Gastrocnemius medialis (tissue), 4 donors: ENCODE results near the gene GRIK4. TPM values are rescaled to one million over a fixed set of nuclear protein-coding genes. Genes with fewer than 3 reads are reported as not detected.

Experiments used
- ATAC-seq, 2 donors: fragments of 150-250 bp; one replicate each; pipeline ENCODE4 v1.9.1; 2016
- DNase-seq, 2 donors: peaks; one replicate each; pipeline ENCODE4 v3.0.0-alpha.2; 2019
- H3K27ac ChIP-seq, 4 donors: fragments of 200-600 bp; sonication (generic); 1 replicate in 1 of 4; 2 replicates in 3 of 4; pipeline ENCODE4 v1.5.1; 2016 to 2018; ENCODE audit warnings: mild to moderate bottlenecking in 2 of 4, moderate library complexity in 1 of 4
- H3K27me3 ChIP-seq, 3 donors: fragments of 200-600 bp; sonication (generic) in 2 of 3; 1 replicate in 1 of 3; 2 replicates in 2 of 3; pipeline versions ENCODE4 v1.5.1 to v1.6.0; 2016 to 2019; ENCODE audit warnings: mild to moderate bottlenecking in 1 of 3, moderate library complexity in 1 of 3
- H3K36me3 ChIP-seq, 2 donors: fragments of 200-600 bp; sonication (generic) in 1 of 2; one replicate each; pipeline ENCODE4 v1.5.1; 2017 to 2018
- H3K4me1 ChIP-seq, 2 donors: fragments of 200-600 bp; sonication (generic) in 1 of 2; one replicate each; pipeline ENCODE4 v1.5.1; 2016 to 2017; ENCODE audit warnings: mild to moderate bottlenecking in 2 of 2
- H3K4me3 ChIP-seq, 4 donors: fragments of 200-600 bp; sonication (generic) in 3 of 4; 1 replicate in 1 of 4; 2 replicates in 3 of 4; pipeline ENCODE4 v1.5.1; 2016 to 2019; ENCODE audit warnings: mild to moderate bottlenecking in 2 of 4
- H3K9me3 ChIP-seq, 3 donors: fragments of 200-600 bp; sonication (generic) in 2 of 3; 1 replicate in 1 of 3; 2 replicates in 2 of 3; pipeline ENCODE4 v1.5.1; 2016 to 2019
- POLR2A ChIP-seq, 2 donors: fragments of 450-650 bp; IDR thresholded peaks; one replicate each; pipeline ENCODE4 v1.6.1; 2017; ENCODE audit warnings: antibody characterized with exemption in 2 of 2, mild to moderate bottlenecking in 2 of 2, moderate library complexity in 2 of 2
- in situ Hi-C, 4 donors: fragments of 200-750 bp; cut with MboI; loops; one replicate each; pipeline versions ENCODE4 v1.15.0 to v1.8.0; 2017; ENCODE audit warnings: low sequenced_read_pairs in 4 of 4
- intact Hi-C: fragments of 100-400 bp; cut with DNase I; formaldehyde crosslinking; loops from one replicate; pipeline ENCODE4 v1.15.1; 2023; ENCODE audit warnings: low total_unique reads
- total RNA-seq, 4 donors: library from RNA; depleted of rRNA; stranded (reverse); fragments of >200 nt; gene quantifications; one replicate each; pipeline versions ENCODE4 v1.1.0 to v1.2.3, GENCODE V29; 2016
- TF ChIP-seq, protein P1 (sequence below), 5 experiments: fragments of 450-650 bp in 3 of 5; fragments of 200-600 bp in 2 of 5; sonication (generic) in 2 of 5; IDR thresholded peaks in 4 of 5; conservative IDR thresholded peaks in 1 of 5; 1 replicate in 4 of 5; 2 replicates in 1 of 5; pipeline ENCODE4 v1.5.1; 2016 to 2019; ENCODE audit warnings: antibody characterized with exemption in 5 of 5, mild to moderate bottlenecking in 3 of 5, moderate library complexity in 3 of 5

Gene GRIK4
- total RNA-seq, 4 donors from 2014 or later = 0.42 TPM; not detected in 3

DNA sequence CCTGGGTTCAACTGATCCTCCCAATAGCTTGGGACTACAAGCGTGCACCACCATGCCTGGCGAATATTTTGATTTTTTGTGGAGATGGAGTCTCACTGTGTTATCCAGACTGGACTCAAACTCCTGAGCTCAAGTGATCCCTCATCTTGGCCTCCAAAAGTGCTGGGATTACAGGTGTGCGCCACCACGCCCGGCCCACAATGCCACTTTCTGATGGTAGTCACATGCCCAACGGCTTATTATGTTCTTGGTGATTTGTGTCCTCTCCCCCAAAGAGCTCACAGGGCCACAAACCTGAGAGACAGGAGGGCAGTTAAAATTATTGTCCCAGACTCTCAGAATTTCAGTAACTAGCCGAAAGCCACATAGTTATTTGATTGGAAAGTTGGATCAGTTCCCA lies 9.6 kb downstream of the GRIK4 start:
- Histone ChIP-seq H3K4me1 (no peaks in the 10 kb centered on the region), H3K9me3 (no peaks in the 10 kb centered on the region), H3K36me3 (no peaks in the 10 kb centered on the region), H3K4me3 (no peak overlapping the region), H3K27ac (no peak overlapping the region), H3K27me3 (peaks cover 0 to 9% (median 3%) of the 10 kb centered on the region in 3 donors)
- in situ Hi-C loops = loop anchor here (25.0 kb wide), 4 partner anchors 416 to 666 kb away; partner anchors contain the start of gene TECTA (in 2 of the 4)
- TF ChIP-seq, protein P1, sequence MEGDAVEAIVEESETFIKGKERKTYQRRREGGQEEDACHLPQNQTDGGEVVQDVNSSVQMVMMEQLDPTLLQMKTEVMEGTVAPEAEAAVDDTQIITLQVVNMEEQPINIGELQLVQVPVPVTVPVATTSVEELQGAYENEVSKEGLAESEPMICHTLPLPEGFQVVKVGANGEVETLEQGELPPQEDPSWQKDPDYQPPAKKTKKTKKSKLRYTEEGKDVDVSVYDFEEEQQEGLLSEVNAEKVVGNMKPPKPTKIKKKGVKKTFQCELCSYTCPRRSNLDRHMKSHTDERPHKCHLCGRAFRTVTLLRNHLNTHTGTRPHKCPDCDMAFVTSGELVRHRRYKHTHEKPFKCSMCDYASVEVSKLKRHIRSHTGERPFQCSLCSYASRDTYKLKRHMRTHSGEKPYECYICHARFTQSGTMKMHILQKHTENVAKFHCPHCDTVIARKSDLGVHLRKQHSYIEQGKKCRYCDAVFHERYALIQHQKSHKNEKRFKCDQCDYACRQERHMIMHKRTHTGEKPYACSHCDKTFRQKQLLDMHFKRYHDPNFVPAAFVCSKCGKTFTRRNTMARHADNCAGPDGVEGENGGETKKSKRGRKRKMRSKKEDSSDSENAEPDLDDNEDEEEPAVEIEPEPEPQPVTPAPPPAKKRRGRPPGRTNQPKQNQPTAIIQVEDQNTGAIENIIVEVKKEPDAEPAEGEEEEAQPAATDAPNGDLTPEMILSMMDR (IDR thresholded peaks at IDR 0.05 in 4 of 5, conservative IDR thresholded peaks at IDR 0.05 in 1 of 5) = no peak
- TF ChIP-seq POLR2A (IDR thresholded peaks at IDR 0.05) = no peak
- ATAC-seq = no peak
- no peak for DNase-seq
- intact Hi-C loops = no loop called here

DNA sequence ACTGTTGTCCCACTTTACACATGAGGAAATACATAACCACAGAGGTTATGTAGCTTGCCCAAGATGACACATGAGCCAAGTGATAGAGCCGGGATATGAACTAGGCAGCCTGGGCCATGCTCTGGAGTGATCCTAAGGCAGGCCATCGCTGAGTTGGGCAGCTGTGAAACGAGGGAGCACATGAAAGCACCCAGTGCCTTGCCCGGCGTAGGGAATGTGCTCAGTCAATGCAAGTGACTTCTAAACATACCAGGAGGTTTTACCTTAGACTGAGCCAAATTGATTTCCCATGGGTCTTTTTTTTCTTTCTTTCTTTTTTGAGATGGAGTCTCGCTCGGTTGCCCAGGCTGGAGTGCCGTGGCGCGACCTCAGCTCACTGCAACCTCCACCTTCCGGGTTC lies 10.5 kb downstream of the GRIK4 start:
- DNase-seq = no peak
- ATAC-seq = no peak
- intact Hi-C loops = no loop called here
- no peak for TF ChIP-seq POLR2A (IDR thresholded peaks at IDR 0.05)
- TF ChIP-seq, protein P1 (IDR thresholded peaks at IDR 0.05 in 4 of 5, conservative IDR thresholded peaks at IDR 0.05 in 1 of 5) = no peak
- Histone ChIP-seq H3K4me1 (no peaks in the 10 kb centered on the region), H3K27ac (no peak overlapping the region), H3K4me3 (no peak overlapping the region), H3K36me3 (no peaks in the 10 kb centered on the region), H3K9me3 (no peaks in the 10 kb centered on the region), H3K27me3 (peaks cover 0 to 9% (median 3%) of the 10 kb centered on the region in 3 donors)
- in situ Hi-C loops = loop anchor here (25.0 kb wide), 4 partner anchors 415 to 665 kb away; partner anchors contain the start of gene TECTA (in 2 of the 4)

DNA sequence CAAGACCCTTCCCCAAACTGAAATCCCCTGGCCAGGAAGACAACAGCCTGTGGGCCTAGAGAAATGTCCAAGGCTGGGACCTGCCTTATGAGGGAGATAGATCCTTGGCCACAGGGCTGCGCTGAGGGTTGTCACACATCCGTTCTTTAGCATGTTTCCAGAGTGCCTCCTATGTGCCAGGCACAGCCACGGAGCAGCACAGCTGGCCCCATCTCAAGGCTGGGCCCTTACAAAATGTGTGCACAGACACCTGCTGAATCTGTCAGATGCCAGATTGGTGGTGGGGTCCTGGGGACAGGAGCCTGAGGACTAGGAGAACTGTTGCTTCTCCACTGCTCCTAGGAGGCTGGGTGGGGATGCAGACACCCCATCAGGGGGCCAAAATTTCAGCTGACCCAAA lies 11.2 kb downstream of the GRIK4 start:
- intact Hi-C loops (no loop called here), in situ Hi-C loops (loop anchor here (25.0 kb wide), 4 partner anchors 415 to 665 kb away; partner anchors contain the start of gene TECTA (in 2 of the 4))
- no peak for DNase-seq
- no peak overlapping the region for H3K4me3 ChIP-seq
- no peak for TF ChIP-seq POLR2A (IDR thresholded peaks at IDR 0.05)
- TF ChIP-seq, protein P1 (IDR thresholded peaks at IDR 0.05 in 4 of 5, conservative IDR thresholded peaks at IDR 0.05 in 1 of 5) = no peak
- peaks cover 0 to 9% (median 3%) of the 10 kb centered on the region in 3 donors for H3K27me3 ChIP-seq
- no peaks in the 10 kb centered on the region for H3K4me1 ChIP-seq
- H3K36me3 ChIP-seq = no peaks in the 10 kb centered on the region
- no peaks in the 10 kb centered on the region for H3K9me3 ChIP-seq
- no peak overlapping the region for H3K27ac ChIP-seq
- no peak for ATAC-seq

DNA sequence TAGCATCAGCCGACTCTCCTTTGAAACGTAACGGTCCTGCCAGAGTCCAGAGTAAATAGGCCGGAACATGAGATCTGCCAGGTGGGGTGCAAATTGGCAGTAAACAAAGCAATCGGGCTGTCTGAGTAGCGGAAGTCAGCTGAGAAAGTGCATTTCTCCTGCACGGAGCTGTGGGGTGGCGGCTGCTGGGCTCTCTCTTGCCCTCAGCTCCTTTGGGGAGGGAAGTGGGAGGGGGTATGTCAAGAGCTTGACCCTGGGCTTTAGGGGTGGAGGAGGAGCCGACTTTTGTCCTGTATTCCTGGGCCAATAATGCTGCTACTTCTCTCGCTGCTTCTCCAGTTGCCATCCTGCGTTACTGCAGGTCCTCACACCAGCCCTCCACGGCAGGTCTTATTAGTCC lies 11.6 kb downstream of the GRIK4 start:
- DNase-seq = no peak
- no peak overlapping the region for H3K4me3 ChIP-seq
- no peaks in the 10 kb centered on the region for H3K4me1 ChIP-seq
- intact Hi-C loops (no loop called here), in situ Hi-C loops (loop anchor here (25.0 kb wide), 4 partner anchors 414 to 664 kb away; partner anchors contain the start of gene TECTA (in 2 of the 4))
- no peak overlapping the region for H3K27ac ChIP-seq
- H3K9me3 ChIP-seq = no peaks in the 10 kb centered on the region
- peaks cover 0 to 5% (median 3%) of the 10 kb centered on the region in 3 donors for H3K27me3 ChIP-seq
- ATAC-seq = no peak
- TF ChIP-seq POLR2A (IDR thresholded peaks at IDR 0.05) = no peak
- TF ChIP-seq, protein P1 (IDR thresholded peaks at IDR 0.05 in 4 of 5, conservative IDR thresholded peaks at IDR 0.05 in 1 of 5) = no peak
- H3K36me3 ChIP-seq = no peaks in the 10 kb centered on the region
